GM21360 (cell line): ENCODE measurements around the gene TYRP1.

Source experiments
- ATAC-seq: cut with Tn5 transposase; IDR thresholded peaks from one replicate; pipeline ENCODE4 v1.9.1; 2021; ENCODE audit warnings: mild to moderate bottlenecking, moderate library complexity; ENCODE audit not compliant: unreplicated experiment

TYRP1 gene

GRCh38 chr9:12696931-12697622 is 3.9 kb downstream of the TYRP1 start:
- no peak for ATAC-seq

- ATAC-seq: no peak
Observed at GRCh38 chr9:12697719-12698118, 4.5 kb downstream of the TYRP1 start.

GRCh38 chr9:12698266-12698665 is 5.1 kb downstream of the TYRP1 start:
- no peak for ATAC-seq

GRCh38 chr9:12698986-12699385 is 5.8 kb downstream of the TYRP1 start:
- ATAC-seq: no peak

- ATAC-seq: no peak
Observed at GRCh38 chr9:12699529-12699928, 6.3 kb downstream of the TYRP1 start.

- no peak for ATAC-seq
Observed at GRCh38 chr9:12701126-12701525, 7.9 kb downstream of the TYRP1 start.

- no peak for ATAC-seq
Observed at GRCh38 chr9:12702160-12702758, 9.1 kb downstream of the TYRP1 start.

GRCh38 chr9:12703996-12704395 is 10.8 kb downstream of the TYRP1 start:
- no peak for ATAC-seq

- ATAC-seq: no peak
Observed at GRCh38 chr9:12705738-12706391, 12.7 kb downstream of the TYRP1 start.

GRCh38 chr9:12708562-12709298 is 15.5 kb downstream of the TYRP1 start:
- ATAC-seq: no peak

GRCh38 chr9:12712532-12712931 is 19.3 kb downstream of the TYRP1 start:
- no peak for ATAC-seq

- no peak for ATAC-seq
Observed at GRCh38 chr9:12715268-12715667, 22.1 kb downstream of the TYRP1 start.

GRCh38 chr9:12716823-12717600 is 23.8 kb downstream of the TYRP1 start:
- no peak for ATAC-seq

- no peak for ATAC-seq
Observed at GRCh38 chr9:12717907-12718306, 24.7 kb downstream of the TYRP1 start.

GRCh38 chr9:12718482-12719026 is 25.4 kb downstream of the TYRP1 start:
- ATAC-seq: no peak

- no peak for ATAC-seq
Observed at GRCh38 chr9:12719431-12719830, 26.2 kb downstream of the TYRP1 start.

GRCh38 chr9:12720551-12720950 is 27.4 kb downstream of the TYRP1 start:
- ATAC-seq: no peak

GRCh38 chr9:12722131-12722530 is 28.9 kb downstream of the TYRP1 start:
- ATAC-seq: no peak

- peak; percentile 51 for ATAC-seq
Observed at GRCh38 chr9:12723409-12724028, 30.3 kb downstream of the TYRP1 start.

- no peak for ATAC-seq
Observed at GRCh38 chr9:12726795-12727194, 33.6 kb downstream of the TYRP1 start.
